Stimulated activated CD4-positive, alpha-beta T cell treated with anti-CD3 and anti-CD28 coated beads, TNF-alpha, amount 100 ng/mL, for 48 hours (primary cell): Measurements from ENCODE around the gene ADAMTSL5.
"Not testable (repeated sequence)": the region's sequence is repeated elsewhere in the genome, so short reads cannot be mapped to it uniquely, and the experiment has no call there.

Experiments
- DNase-seq, 3 donors: peaks; one replicate each; pipeline ENCODE4 v3.0.0-alpha.2; 2020; ENCODE audit warnings: low read depth in 3 of 3

The ADAMTSL5 gene

GRCh38 chr19:1511318-1512317 is 1.2 kb downstream of the ADAMTSL5 start:
- DNase-seq, result no peak

- DNase-seq, result no peak
These were observed 2.0 kb downstream of the ADAMTSL5 start for GRCh38 chr19:1510807-1511206.

- DNase-seq, result no peak
These were observed 2.4 kb downstream of the ADAMTSL5 start for GRCh38 chr19:1510442-1510806.

GRCh38 chr19:1509602-1510441 is 3.0 kb downstream of the ADAMTSL5 start:
- no peak for DNase-seq

GRCh38 chr19:1508507-1508856 is 4.3 kb downstream of the ADAMTSL5 start:
- no peak for DNase-seq

- DNase-seq, result peak; percentile 82 to 88 (median 87)
These were observed 4.9 kb downstream of the ADAMTSL5 start for GRCh38 chr19:1507763-1508506.

GRCh38 chr19:1507192-1507660 is 5.6 kb downstream of the ADAMTSL5 start:
- no peak for DNase-seq

- DNase-seq, result no peak
These were observed 6.6 kb downstream of the ADAMTSL5 start for GRCh38 chr19:1505991-1506881.

GRCh38 chr19:1505012-1505411 is 7.8 kb downstream of the ADAMTSL5 start:
- DNase-seq, result no peak

- no peak for DNase-seq
These were observed 8.7 kb downstream of the ADAMTSL5 start for GRCh38 chr19:1503925-1504773.

- peak; percentile 60 to 71 (median 64) for DNase-seq
These were observed 9.5 kb downstream of the ADAMTSL5 start for GRCh38 chr19:1503089-1503924.

- DNase-seq, result no peak
These were observed 10.3 kb downstream of the ADAMTSL5 start for GRCh38 chr19:1502433-1503088.

GRCh38 chr19:1501200-1501595 is 11.6 kb downstream of the ADAMTSL5 start:
- no peak for DNase-seq

GRCh38 chr19:1499231-1499630 is 13.6 kb downstream of the ADAMTSL5 start:
- not testable (repeated sequence) for DNase-seq

GRCh38 chr19:1497578-1498235 is 15.1 kb downstream of the ADAMTSL5 start:
- DNase-seq, result no peak

GRCh38 chr19:1496714-1497577 is 15.9 kb downstream of the ADAMTSL5 start:
- DNase-seq, result no peak
